K562 (cell line): Measurements from ENCODE around the gene CPT1C. TPM values are rescaled to one million over a fixed set of nuclear protein-coding genes. Genes with fewer than 3 reads are reported as not detected.

Experiments
- ARID1B ChIP-seq: fragments of 450-650 bp; IDR thresholded peaks from 2 replicates; pipeline ENCODE4 v1.6.1; 2016; ENCODE audit warnings: antibody characterized with exemption, mild to moderate bottlenecking, inconsistent platforms
- CBX3 ChIP-seq, 2 experiments: IDR thresholded peaks; 1 replicate in 1 of 2; 2 replicates in 1 of 2; pipeline ENCODE4 v1.6.1; 2012; ENCODE audit warnings: inconsistent platforms in 2 of 2, low read length in 2 of 2, borderline replicate concordance in 1 of 2, control low read depth in 1 of 2
- CEBPB ChIP-seq: fragments of 450-650 bp; IDR thresholded peaks from 2 replicates; pipeline ENCODE4 v1.6.1; 2016; ENCODE audit warnings: missing genetic modification characterization, missing compliant biosample characterization
- CEBPG ChIP-seq, 3 experiments: fragments of 200-800 bp in 1 of 3; sonication (Bioruptor generic) in 1 of 3; sonication (generic) in 1 of 3; formaldehyde crosslinking in 1 of 3; IDR thresholded peaks in 2 of 3; conservative IDR thresholded peaks in 1 of 3; 2 replicates each; pipeline versions ENCODE4 v1.6.1 to v1.8.0; 2016 to 2022; ENCODE audit warnings: missing compliant biosample characterization in 2 of 3, missing genetic modification characterization in 2 of 3, mild to moderate bottlenecking in 1 of 3, missing genetic modification reagents in 1 of 3
- ESRRB ChIP-seq: fragments of 250-450 bp; sonication (Bioruptor Pico); IDR thresholded peaks from 2 replicates; pipeline ENCODE4 v1.5.0; 2020; ENCODE audit warnings: mild to moderate bottlenecking, moderate library complexity, borderline replicate concordance
- ETS1 ChIP-seq: conservative IDR thresholded peaks from 2 replicates; pipeline ENCODE4 v1.6.1; 2011; ENCODE audit warnings: low read depth, mild to moderate bottlenecking, low read length; ENCODE audit not compliant: control insufficient read depth
- FOXJ2 ChIP-seq: fragments of 200-800 bp; sonication (Bioruptor generic); IDR thresholded peaks from 2 replicates; pipeline ENCODE4 v1.6.1; 2016; ENCODE audit warnings: missing genetic modification characterization, missing compliant biosample characterization
- MCM2 ChIP-seq: fragments of 450-650 bp; IDR thresholded peaks from 2 replicates; pipeline ENCODE4 v1.6.1; 2017; ENCODE audit warnings: low read depth, mild to moderate bottlenecking
- NFXL1 ChIP-seq: fragments of 450-650 bp; formaldehyde crosslinking; IDR thresholded peaks from 2 replicates; pipeline ENCODE4 v1.4.0; 2021; ENCODE audit warnings: mild to moderate bottlenecking
- NUFIP1 ChIP-seq: fragments of 450-650 bp; IDR thresholded peaks from 2 replicates; pipeline ENCODE4 v1.6.1; 2018; ENCODE audit not compliant: partially characterized antibody
- OTX1 ChIP-seq: fragments of 450-650 bp; formaldehyde crosslinking; IDR thresholded peaks from 2 replicates; pipeline ENCODE4 v1.4.0; 2022; ENCODE audit warnings: mild to moderate bottlenecking
- PHF20 ChIP-seq: fragments of 450-650 bp; IDR thresholded peaks from 2 replicates; pipeline ENCODE4 v1.6.1; 2018; ENCODE audit not compliant: partially characterized antibody
- POLR2H ChIP-seq: IDR thresholded peaks from 2 replicates; pipeline ENCODE4 v1.6.1; 2016; ENCODE audit warnings: missing genetic modification characterization, low read depth, mild to moderate bottlenecking, control low read depth, missing compliant biosample characterization, moderate library complexity
- RAD21 ChIP-seq, 2 experiments: fragments of 250-450 bp in 1 of 2; fragments of 450-650 bp in 1 of 2; sonication (Bioruptor Pico) in 1 of 2; formaldehyde crosslinking in 1 of 2; IDR thresholded peaks in 1 of 2; conservative IDR thresholded peaks in 1 of 2; 2 replicates each; pipeline versions ENCODE4 v1.4.0 to v1.8.0; 2020 to 2022; ENCODE audit warnings: mild to moderate bottlenecking in 2 of 2, moderate library complexity in 1 of 2
- RCOR1 ChIP-seq, 2 experiments: IDR thresholded peaks; 2 replicates each; pipeline ENCODE4 v1.6.1; 2012; ENCODE audit warnings: low read depth in 2 of 2, low read length in 2 of 2, borderline replicate concordance in 1 of 2, improper control_type of control experiment in 1 of 2
- SAFB ChIP-seq: fragments of 200-400 bp; formaldehyde crosslinking; IDR thresholded peaks from 2 replicates; pipeline ENCODE4 v1.6.1; 2017; ENCODE audit warnings: low read depth, low read length, borderline replicate concordance
- SP2 ChIP-seq: IDR thresholded peaks from 2 replicates; pipeline ENCODE4 v1.6.1; 2011; ENCODE audit warnings: mild to moderate bottlenecking, low read depth, low read length, moderate library complexity; ENCODE audit not compliant: poor library complexity, severe bottlenecking; ENCODE audit errors: extremely low read depth
- ZNF174 ChIP-seq: fragments of 250-450 bp; sonication (Bioruptor Pico); IDR thresholded peaks from 2 replicates; pipeline ENCODE4 v1.4.0; 2020; ENCODE audit warnings: mild to moderate bottlenecking
- ZNF695 ChIP-seq: fragments of 450-650 bp; formaldehyde crosslinking; IDR thresholded peaks from 2 replicates; pipeline ENCODE4 v1.4.0; 2020; ENCODE audit warnings: mild to moderate bottlenecking, moderate library complexity
- polyA plus RNA-seq, 8 experiments: library from polyadenylated mRNA; depleted of rRNA in 4 of 8; stranded (reverse) in 5 of 8; unstranded in 3 of 8; fragments of >200 nt; fragmentation: Nextera tagmentation in 2 of 8; fragmentation: Illumina TruSeq in 1 of 8; extraction: Ambion mirVana in 2 of 8; extraction: Trizol in 1 of 8; gene quantifications; 2 replicates each; pipeline versions ENCODE4 v1.2.1 to v1.2.3, GENCODE V29; 2011 to 2014; ENCODE audit warnings: inconsistent platforms in 1 of 8, missing spikeins in 1 of 8
- total RNA-seq, 7 experiments: library from RNA; depleted of rRNA in 6 of 7; stranded (reverse); fragments of >200 nt in 6 of 7; fragmentation: Illumina TruSeq in 2 of 7; extraction: Trizol in 2 of 7; gene quantifications; 2 replicates each; pipeline versions ENCODE4 v1.2.1 to v1.2.3, GENCODE V29; 2011 to 2021; ENCODE audit warnings: low replicate concordance in 1 of 7
- TF ChIP-seq, protein P1 (sequence below): fragments of 250-450 bp; sonication (Bioruptor Pico); IDR thresholded peaks from 2 replicates; pipeline ENCODE4 v1.5.0; 2022; ENCODE audit warnings: mild to moderate bottlenecking
- TF ChIP-seq, protein P2 (sequence below): fragments of 250-450 bp; sonication (Bioruptor Pico); IDR thresholded peaks from 2 replicates; pipeline ENCODE4 v1.8.0; 2022; ENCODE audit warnings: inconsistent platforms, mild to moderate bottlenecking, moderate library complexity, borderline replicate concordance

Gene CPT1C
- total and polyA plus RNA-seq, 9 of the 15 experiments (the other 6 are each of a cell fraction or from before 2014, with no cell fraction given) = 1.9 to 12.3 (median 3.0) TPM

GRCh38 chr19:49641688-49642491 lies 49.0 kb upstream of the CPT1C start, which contains the start of gene SCAF1 (continued):
- TF ChIP-seq ETS1 (peak; percentile 99), RAD21 (CRISPR knock-in tag; conservative IDR thresholded peaks at IDR 0.05 in 1 of 2, IDR thresholded peaks at IDR 0.05 in 1 of 2) (0 out of 4 replicates have a peak, but pooled peaks of 1 of the 2 experiments have one; percentile 6), CEBPB (tag) (peak; percentile 77), MCM2 (no peak), CEBPG (CRISPR knock-in tag; IDR thresholded peaks at IDR 0.05) (peak; percentile 89), CEBPG (tag; conservative IDR thresholded peaks at IDR 0.05 in 1 of 2, IDR thresholded peaks at IDR 0.05 in 1 of 2) (peak; percentile 79 to 93), POLR2H (peak; percentile 60), PHF20 (peak; percentile 38), ZNF174 (CRISPR knock-in tag) (no peak), NFXL1 (CRISPR knock-in tag) (no peak), FOXJ2 (tag) (peak; percentile 82), CBX3 (IDR thresholded peaks at IDR 0.05; ENCODE audit: borderline replicate concordance in 1 of 2, low read length in 2 of 2) (no peak), ESRRB (no peak), SP2 (peak; percentile 17), SAFB (peak; percentile 99), ZNF695 (CRISPR knock-in tag) (no peak), ARID1B (no peak), NUFIP1 (no peak), RCOR1 (IDR thresholded peaks at IDR 0.05; ENCODE audit: borderline replicate concordance in 1 of 2, low read depth in 2 of 2, low read length in 2 of 2) (0 out of 4 replicates have a peak, but pooled peaks of 1 of the 2 experiments have one; percentile 6), OTX1 (CRISPR knock-in tag) (no peak)
- TF ChIP-seq, protein P1, sequence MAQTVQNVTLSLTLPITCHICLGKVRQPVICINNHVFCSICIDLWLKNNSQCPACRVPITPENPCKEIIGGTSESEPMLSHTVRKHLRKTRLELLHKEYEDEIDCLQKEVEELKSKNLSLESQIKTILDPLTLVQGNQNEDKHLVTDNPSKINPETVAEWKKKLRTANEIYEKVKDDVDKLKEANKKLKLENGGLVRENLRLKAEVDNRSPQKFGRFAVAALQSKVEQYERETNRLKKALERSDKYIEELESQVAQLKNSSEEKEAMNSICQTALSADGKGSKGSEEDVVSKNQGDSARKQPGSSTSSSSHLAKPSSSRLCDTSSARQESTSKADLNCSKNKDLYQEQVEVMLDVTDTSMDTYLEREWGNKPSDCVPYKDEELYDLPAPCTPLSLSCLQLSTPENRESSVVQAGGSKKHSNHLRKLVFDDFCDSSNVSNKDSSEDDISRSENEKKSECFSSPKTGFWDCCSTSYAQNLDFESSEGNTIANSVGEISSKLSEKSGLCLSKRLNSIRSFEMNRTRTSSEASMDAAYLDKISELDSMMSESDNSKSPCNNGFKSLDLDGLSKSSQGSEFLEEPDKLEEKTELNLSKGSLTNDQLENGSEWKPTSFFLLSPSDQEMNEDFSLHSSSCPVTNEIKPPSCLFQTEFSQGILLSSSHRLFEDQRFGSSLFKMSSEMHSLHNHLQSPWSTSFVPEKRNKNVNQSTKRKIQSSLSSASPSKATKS (CRISPR knock-in tag) = no peak
- TF ChIP-seq, protein P2, sequence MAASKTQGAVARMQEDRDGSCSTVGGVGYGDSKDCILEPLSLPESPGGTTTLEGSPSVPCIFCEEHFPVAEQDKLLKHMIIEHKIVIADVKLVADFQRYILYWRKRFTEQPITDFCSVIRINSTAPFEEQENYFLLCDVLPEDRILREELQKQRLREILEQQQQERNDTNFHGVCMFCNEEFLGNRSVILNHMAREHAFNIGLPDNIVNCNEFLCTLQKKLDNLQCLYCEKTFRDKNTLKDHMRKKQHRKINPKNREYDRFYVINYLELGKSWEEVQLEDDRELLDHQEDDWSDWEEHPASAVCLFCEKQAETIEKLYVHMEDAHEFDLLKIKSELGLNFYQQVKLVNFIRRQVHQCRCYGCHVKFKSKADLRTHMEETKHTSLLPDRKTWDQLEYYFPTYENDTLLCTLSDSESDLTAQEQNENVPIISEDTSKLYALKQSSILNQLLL = no peak
